Mucosa of rectum (tissue), 2 donors: Measurements from ENCODE around the gene TPPP3.

Source experiments
- H3K27ac ChIP-seq, 2 donors: one replicate each; pipeline ENCODE4 v1.7.0; 2013; ENCODE audit warnings: inconsistent platforms in 2 of 2, low read depth in 2 of 2, low read length in 2 of 2
- H3K27me3 ChIP-seq, 2 donors: one replicate each; pipeline ENCODE4 v1.7.0; 2013; ENCODE audit warnings: low read length in 2 of 2; ENCODE audit not compliant: control insufficient read depth in 2 of 2, insufficient read depth in 2 of 2
- H3K36me3 ChIP-seq, 2 donors: one replicate each; pipeline ENCODE4 v1.7.0; 2013; ENCODE audit warnings: low read length in 2 of 2; ENCODE audit not compliant: control insufficient read depth in 2 of 2, insufficient read depth in 2 of 2
- H3K4me1 ChIP-seq, 2 donors: one replicate each; pipeline ENCODE4 v1.7.0; 2013; ENCODE audit warnings: low read length in 2 of 2, mild to moderate bottlenecking in 1 of 2; ENCODE audit not compliant: control insufficient read depth in 2 of 2, insufficient read depth in 2 of 2
- H3K4me3 ChIP-seq, 2 donors: one replicate each; pipeline ENCODE4 v1.7.0; 2013; ENCODE audit warnings: low read length in 2 of 2
- H3K9ac ChIP-seq, 2 donors: one replicate each; pipeline ENCODE4 v1.7.0; 2013; ENCODE audit warnings: low read length in 2 of 2, low read depth in 1 of 2, mild to moderate bottlenecking in 1 of 2
- H3K9me3 ChIP-seq, 2 donors: one replicate each; pipeline ENCODE4 v1.7.0; 2013; ENCODE audit warnings: low read length in 2 of 2; ENCODE audit not compliant: control insufficient read depth in 2 of 2
- donor health status: healthy.
- donor health status: Normal muscosa, but diverticular disease.

Gene TPPP3

DNA sequence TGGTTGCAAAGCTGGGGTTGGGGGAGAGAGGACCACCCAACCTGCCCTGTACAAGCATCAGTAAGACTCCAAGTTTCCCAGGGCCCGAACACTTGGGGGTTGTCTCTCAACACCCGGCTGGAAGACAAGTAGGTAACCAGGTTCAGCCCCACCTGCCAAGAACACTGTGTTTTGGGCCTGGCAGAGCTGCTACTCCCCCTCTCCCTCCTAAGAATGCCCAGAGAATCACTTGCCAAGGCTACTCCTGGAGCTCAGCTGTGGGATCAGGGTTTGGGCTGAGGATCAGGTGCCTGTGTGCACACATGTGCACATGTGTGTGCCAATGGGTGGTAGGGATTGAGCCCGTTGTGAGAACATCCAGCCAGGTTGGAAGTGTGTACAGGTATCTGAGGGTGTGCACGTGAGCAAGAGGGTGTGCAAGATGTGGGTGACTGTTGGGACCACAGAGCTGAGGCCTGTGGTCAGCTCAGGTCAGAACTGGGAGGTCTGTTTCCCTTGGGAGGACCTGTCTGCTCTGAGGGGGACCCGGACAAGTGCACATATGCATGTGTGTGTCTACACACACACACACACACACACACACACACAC lies 39.9 kb upstream of the TPPP3 start:
- Histone ChIP-seq H3K9me3 (no peaks in the 10 kb centered on the region), H3K27me3 (no peaks in the 10 kb centered on the region), H3K27ac (peak overlapping the region; percentile 94 to 99), H3K4me3 (peak overlapping the region; percentile 88), H3K4me1 (peaks cover 26 to 37% of the 10 kb centered on the region in 2 donors), H3K36me3 (peaks cover 33 to 41% of the 10 kb centered on the region in 2 donors), H3K9ac (peak overlapping the region; percentile 76 to 100)

DNA sequence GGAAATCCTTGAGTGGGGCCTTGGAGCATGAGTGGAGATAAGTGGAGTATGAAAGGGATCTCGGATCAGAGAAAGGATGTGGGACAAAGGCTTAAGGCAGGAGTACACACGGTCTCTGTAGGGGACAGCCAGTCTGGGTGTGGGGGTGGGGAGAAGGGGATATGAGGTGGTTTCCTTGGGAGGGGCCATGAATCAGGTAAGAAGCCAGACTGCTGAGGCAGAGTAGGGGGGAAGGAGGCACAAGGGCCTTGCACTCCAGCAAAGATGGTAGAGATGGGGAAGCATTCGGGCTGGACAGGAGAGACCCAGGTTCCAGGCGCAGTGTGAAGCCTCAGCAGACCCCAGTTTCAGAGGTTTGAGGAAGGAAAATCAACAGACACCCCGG lies 39.2 kb upstream of the TPPP3 start:
- Histone ChIP-seq H3K27ac (peak overlapping the region; percentile 94 to 99), H3K9ac (peak overlapping the region; percentile 76 to 100), H3K4me3 (peak overlapping the region; percentile 88)

DNA sequence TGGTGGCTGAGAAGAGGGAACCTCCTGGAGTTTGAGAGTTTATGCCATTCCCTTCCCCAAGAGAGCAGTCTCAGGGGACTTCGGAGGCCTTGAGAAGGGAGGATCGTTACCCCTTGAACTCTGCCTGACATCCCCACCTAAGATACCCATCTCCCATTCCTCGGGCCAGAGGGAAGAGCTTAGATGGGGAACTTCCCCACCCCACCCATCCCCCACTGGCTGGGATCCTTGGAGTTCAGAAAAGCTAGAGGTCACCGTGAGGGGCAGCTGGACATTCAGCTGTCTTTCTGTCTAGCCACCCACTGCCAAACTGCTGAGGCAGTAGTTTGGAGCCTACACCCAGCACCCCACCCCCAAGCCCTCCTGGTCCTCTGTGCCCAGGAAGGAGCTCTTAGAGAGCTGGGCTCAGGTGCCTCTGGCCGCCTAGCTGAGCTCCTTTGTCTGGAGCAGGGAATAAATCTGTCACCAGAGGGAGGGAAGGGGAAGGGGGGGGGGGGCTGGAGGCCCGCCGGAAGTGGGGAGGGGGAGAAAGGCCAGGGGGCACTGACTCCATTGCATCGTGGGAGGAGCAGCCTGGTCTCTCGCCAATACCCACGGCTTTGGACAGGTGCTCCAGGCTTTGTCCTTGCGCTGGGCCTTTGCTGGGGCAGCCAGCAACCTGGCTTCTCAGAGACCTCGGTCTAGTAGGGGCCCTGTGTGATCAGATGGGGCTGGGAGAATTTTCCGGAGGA lies 38.6 kb upstream of the TPPP3 start:
- no peaks in the 10 kb centered on the region for H3K27me3 ChIP-seq
- H3K27ac ChIP-seq: peak overlapping the region; percentile 94 to 99
- H3K4me1 ChIP-seq: peaks cover 32 to 44% of the 10 kb centered on the region in 2 donors
- peak overlapping the region; percentile 93 to 100 for H3K9ac ChIP-seq
- no peaks in the 10 kb centered on the region for H3K9me3 ChIP-seq
- H3K36me3 ChIP-seq: peaks cover 20 to 29% of the 10 kb centered on the region in 2 donors
- peak overlapping the region; percentile 88 for H3K4me3 ChIP-seq

More for the DNA sequence above, 39.2 kb upstream of the TPPP3 start:
- H3K4me1 ChIP-seq: peaks cover 32 to 44% of the 10 kb centered on the region in 2 donors
- no peaks in the 10 kb centered on the region for H3K9me3 ChIP-seq
- H3K36me3 ChIP-seq: peaks cover 26 to 34% of the 10 kb centered on the region in 2 donors
- H3K27me3 ChIP-seq: no peaks in the 10 kb centered on the region

DNA sequence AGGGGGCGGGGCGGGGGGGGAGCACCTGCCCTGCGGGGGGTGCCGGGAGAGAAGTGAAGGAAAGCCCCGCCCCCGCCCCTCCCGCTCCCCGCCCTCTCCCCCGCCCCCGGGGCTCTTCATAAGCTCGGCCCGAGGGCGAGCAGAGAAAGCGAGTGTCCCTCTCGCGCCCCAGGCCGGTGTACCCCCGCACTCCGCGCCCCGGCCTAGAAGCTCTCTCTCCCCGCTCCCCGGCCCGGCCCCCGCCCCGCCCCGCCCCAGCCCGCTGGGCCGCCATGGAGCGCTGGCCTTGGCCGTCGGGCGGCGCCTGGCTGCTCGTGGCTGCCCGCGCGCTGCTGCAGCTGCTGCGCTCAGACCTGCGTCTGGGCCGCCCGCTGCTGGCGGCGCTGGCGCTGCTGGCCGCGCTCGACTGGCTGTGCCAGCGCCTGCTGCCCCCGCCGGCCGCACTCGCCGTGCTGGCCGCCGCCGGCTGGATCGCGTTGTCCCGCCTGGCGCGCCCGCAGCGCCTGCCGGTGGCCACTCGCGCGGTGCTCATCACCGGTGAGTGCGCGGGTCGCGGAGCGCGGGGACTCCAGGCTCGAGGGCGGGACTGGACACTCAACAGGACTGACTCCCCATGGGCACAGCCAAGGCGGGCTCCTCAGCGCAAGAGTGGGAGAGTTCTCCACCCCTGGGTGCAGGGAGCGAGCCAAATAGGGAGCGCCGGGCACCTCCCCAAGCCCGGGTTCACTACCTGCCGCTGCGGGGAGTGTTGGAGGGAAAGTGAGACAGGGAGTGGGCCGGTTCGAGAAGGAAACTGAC lies 37.9 kb upstream of the TPPP3 start, which contains the start of gene HSD11B2:
Gene HSD11B2 (plus strand): TSS at position 145 of the 798 bp plus-strand sequence. CDS start 128 bp downstream, at position 273.
- peaks cover 14 to 22% of the 10 kb centered on the region in 2 donors for H3K36me3 ChIP-seq
- no peaks in the 10 kb centered on the region for H3K27me3 ChIP-seq
- H3K4me3 ChIP-seq: peak within 1 kb of the TSS; percentile 88
- peak within 1 kb of the TSS; percentile 99 to 100 for H3K9ac ChIP-seq
- H3K9me3 ChIP-seq: no peaks in the 10 kb centered on the region
- H3K4me1 ChIP-seq: peaks cover 32 to 44% of the 10 kb centered on the region in 2 donors
- H3K27ac ChIP-seq: peak within 1 kb of the TSS; percentile 98 to 99

DNA sequence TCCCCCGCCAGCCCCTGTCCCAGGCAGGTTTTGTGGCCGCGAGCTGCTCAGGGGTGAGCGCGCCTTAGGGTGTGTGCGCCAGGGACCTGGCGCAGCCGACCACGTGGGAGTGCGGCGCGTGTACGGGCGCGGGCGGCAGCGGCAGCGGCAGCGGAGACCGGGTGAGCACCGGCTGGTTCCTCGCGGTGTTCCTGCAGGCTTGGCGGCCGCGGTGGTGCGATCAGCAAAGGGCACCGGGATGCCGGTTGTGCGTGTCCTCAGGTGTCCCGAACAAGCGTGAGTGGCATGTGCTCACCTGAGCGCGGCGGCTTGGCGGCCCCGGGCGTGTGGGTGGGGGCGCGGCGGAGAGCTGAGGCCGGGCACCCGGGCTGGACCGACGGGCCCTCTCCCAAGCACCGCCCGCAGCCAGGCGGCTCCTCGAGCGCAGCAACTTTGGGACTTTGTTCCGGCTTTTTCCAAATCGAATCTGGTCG lies 37.2 kb upstream of the TPPP3 start:
- Histone ChIP-seq H3K9ac (peak overlapping the region; percentile 99 to 100), H3K27me3 (no peaks in the 10 kb centered on the region), H3K4me1 (peaks cover 29 to 44% of the 10 kb centered on the region in 2 donors), H3K36me3 (peaks cover 10 to 15% of the 10 kb centered on the region in 2 donors), H3K9me3 (no peaks in the 10 kb centered on the region), H3K4me3 (peak overlapping the region; percentile 76 to 85), H3K27ac (peak overlapping the region; percentile 98 to 99)

DNA sequence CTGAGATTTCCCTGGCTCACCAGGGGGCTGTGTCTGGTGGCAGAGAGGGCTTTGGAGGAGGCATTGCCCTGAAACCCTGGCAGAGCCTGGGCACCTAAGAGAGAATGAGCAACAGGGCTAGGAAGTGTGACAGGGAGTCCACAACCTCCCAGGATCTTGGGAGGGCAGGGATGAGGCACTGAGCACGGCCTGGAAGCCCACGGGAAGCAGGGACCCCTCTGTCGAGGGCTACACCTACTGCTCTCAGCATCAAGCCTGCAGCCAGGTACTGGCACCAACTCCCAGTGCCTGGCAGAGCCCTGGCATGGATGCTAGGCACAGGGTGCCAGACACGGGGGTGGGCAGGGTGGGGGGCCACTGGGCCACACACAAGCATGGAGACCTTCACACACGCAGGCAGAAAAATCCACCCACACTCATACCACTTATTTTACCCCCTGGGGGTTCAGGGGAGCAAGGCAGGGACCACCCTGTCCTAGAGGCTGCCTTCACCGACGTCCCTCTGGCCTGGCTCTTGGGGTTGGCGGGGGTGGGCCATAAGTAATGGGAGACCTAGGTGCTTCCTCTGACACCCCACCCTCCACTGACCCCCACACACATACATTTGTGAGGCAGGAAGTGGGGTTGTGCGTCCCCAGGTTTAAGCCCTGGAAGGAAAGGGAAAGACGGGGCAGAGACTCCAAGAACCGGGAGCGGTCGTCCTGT lies 36.7 kb upstream of the TPPP3 start:
- no peaks in the 10 kb centered on the region for H3K9me3 ChIP-seq
- H3K36me3 ChIP-seq: peaks cover 4 to 9% of the 10 kb centered on the region in 2 donors
- H3K4me1 ChIP-seq: peaks cover 26 to 44% of the 10 kb centered on the region in 2 donors
- peak overlapping the region; percentile 76 to 85 for H3K4me3 ChIP-seq
- peak overlapping the region; percentile 98 to 99 for H3K27ac ChIP-seq
- peaks cover 0 to 3% of the 10 kb centered on the region in 2 donors for H3K27me3 ChIP-seq
- H3K9ac ChIP-seq: peak overlapping the region; percentile 99 to 100

DNA sequence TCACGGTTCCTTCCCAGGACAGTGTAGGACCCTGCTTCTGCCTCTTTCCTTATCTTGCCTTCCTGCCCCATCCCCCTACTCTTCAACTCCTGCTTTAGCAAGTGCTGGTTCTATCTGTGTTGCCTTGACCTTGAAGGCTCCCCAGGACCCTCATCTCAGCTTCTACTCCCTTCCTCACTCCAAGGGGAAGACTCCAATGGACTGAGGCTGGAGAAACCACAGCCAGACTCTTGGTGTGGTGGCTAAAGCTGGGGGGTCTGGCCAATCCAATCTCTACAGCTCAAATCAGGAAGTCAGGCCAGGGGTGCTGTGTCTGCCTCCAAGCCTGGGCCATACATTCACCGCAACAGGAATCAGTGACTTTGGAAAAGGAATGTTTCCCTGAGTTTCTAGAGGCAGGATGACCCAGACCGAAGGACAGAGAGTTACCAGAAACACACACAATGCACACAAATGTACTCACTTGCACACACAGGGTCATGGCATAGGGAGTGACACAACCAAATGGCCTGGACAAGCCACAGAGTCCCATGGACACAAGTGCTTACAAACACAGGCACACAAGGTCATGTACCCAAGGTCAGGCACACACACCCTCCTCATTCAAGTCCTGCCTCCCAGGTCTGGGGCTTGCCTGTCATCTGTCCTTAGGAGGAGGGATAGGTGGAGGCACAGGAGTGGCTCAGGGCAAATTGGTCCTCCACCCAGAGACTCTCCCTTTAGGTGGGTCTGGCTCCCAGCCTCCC lies 35.9 kb upstream of the TPPP3 start:
- H3K9me3 ChIP-seq: no peaks in the 10 kb centered on the region
- peaks cover 26 to 43% of the 10 kb centered on the region in 2 donors for H3K4me1 ChIP-seq
- peaks cover 4 to 9% of the 10 kb centered on the region in 2 donors for H3K36me3 ChIP-seq
- H3K9ac ChIP-seq: peak overlapping the region; percentile 99 to 100
- peak overlapping the region; percentile 98 to 99 for H3K27ac ChIP-seq
- H3K27me3 ChIP-seq: peaks cover 3 to 4% of the 10 kb centered on the region in 2 donors
- H3K4me3 ChIP-seq: peak overlapping the region; percentile 76 to 85

DNA sequence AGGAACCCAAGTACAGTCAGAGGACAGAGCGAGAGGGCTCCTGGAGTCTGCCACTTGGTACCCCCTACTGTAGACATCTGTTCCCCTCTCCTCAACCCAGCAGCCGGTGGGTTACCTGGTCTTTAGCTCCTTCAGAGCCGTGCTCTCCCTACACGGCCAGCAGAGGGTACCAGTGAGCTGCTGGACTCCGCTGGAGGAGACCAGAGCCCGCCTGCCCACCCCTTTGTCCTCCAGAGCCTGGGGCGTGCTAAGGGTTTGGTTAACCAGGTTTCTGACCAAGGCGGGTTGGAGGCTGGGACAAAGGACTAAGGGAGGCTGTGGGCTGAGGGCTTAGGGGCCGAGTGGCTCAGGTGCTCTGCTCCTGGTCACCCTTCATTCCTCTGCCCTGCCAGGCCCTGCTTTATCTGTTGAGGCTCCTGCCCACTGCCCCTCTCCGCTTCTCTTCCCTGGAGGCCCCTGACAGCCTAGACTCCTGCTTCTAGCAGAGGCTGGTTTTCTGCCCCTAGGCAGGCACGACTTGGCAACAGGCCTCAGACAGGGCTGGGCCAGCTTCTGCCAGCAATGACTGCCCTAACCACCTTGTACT lies 34.9 kb upstream of the TPPP3 start:
- Histone ChIP-seq H3K27ac (peak overlapping the region; percentile 98 to 99), H3K4me3 (no peak overlapping the region), H3K27me3 (peaks cover 3 to 4% of the 10 kb centered on the region in 2 donors), H3K4me1 (peaks cover 25 to 35% of the 10 kb centered on the region in 2 donors), H3K9me3 (no peaks in the 10 kb centered on the region), H3K36me3 (peaks cover under 1 to 5% of the 10 kb centered on the region in 2 donors), H3K9ac (peak overlapping the region; percentile 68 to 100)
